Osteoblast (primary cell): Measurements from ENCODE around the gene USP17L17. TPM values are rescaled to one million over a fixed set of nuclear protein-coding genes. Genes with fewer than 3 reads are reported as not detected.

ENCODE experiments used
- total RNA-seq: library from RNA; depleted of rRNA; stranded (reverse); fragments of >200 nt; gene quantifications from 2 replicates; pipeline ENCODE4 v1.2.3, GENCODE V29; 2012

The USP17L17 gene
- total RNA-seq, 1 donor, result not detected

Other genes starting within 250 kb of the USP17L17 start
- gene FAM90A26, start 73.5 kb upstream of the USP17L17 start, total RNA-seq, result not detected in 2 replicates
- gene USP17L10, start 33.2 kb upstream of the USP17L17 start, total RNA-seq, result not detected in 2 replicates
- not detected in 2 replicates for gene USP17L11, start 28.5 kb upstream of the USP17L17 start, total RNA-seq
- not detected in 2 replicates for gene USP17L12, start 23.7 kb upstream of the USP17L17 start, total RNA-seq
- not detected in 2 replicates for gene USP17L13, start 19.0 kb upstream of the USP17L17 start, total RNA-seq
- gene USP17L15, start 9.5 kb upstream of the USP17L17 start, total RNA-seq, result not detected in 2 replicates
- not detected in 2 replicates for gene USP17L18, start 4.8 kb downstream of the USP17L17 start, total RNA-seq
- not detected in 2 replicates for gene USP17L19, start 9.5 kb downstream of the USP17L17 start, total RNA-seq
- gene USP17L20, start 14.2 kb downstream of the USP17L17 start, total RNA-seq, result not detected in 2 replicates
- not detected in 2 replicates for gene USP17L21, start 19.0 kb downstream of the USP17L17 start, total RNA-seq
- not detected in 2 replicates for gene USP17L22, start 23.7 kb downstream of the USP17L17 start, total RNA-seq
- not detected in 2 replicates for gene USP17L24, start 81.3 kb downstream of the USP17L17 start, total RNA-seq
- not detected in 2 replicates for gene USP17L25, start 86.0 kb downstream of the USP17L17 start, total RNA-seq
- gene USP17L26, start 90.8 kb downstream of the USP17L17 start, total RNA-seq, result not detected in 2 replicates
- not detected in 2 replicates for gene USP17L5, start 95.5 kb downstream of the USP17L17 start, total RNA-seq
- gene USP17L27, start 100.3 kb downstream of the USP17L17 start, total RNA-seq, result not detected in 2 replicates
- gene USP17L28, start 105.0 kb downstream of the USP17L17 start, total RNA-seq, result not detected in 2 replicates
- not detected in 2 replicates for gene USP17L29, start 109.8 kb downstream of the USP17L17 start, total RNA-seq
- gene USP17L30, start 119.2 kb downstream of the USP17L17 start, total RNA-seq, result not detected in 2 replicates
- not detected in 2 replicates for gene DEFB131A, start 200.5 kb downstream of the USP17L17 start, total RNA-seq